CD8-positive, alpha-beta memory T cell (primary cell): ENCODE measurements around the gene RNF126. TPM values are rescaled to one million over a fixed set of nuclear protein-coding genes. Genes with fewer than 3 reads are reported as not detected.

Source experiments
- CTCF ChIA-PET: fragments of 350-600 bp; sonication (Branson Sonifier 250); formaldehyde crosslinking; loops from one replicate; lab custom pipeline; 2021; ENCODE audit warnings: antibody characterized with exemption; lab: Charles Lee
- POLR2A ChIA-PET: fragments of 350-600 bp; sonication (Branson Sonifier 250); formaldehyde crosslinking; loops from one replicate; lab custom pipeline; 2021; ENCODE audit warnings: antibody characterized with exemption; lab: Charles Lee
- DNase-seq, 5 donors: peaks; one replicate each; pipeline versions ENCODE4 v3.0.0 to v3.0.0-alpha.2; 2020 to 2022; ENCODE audit warnings: mixed read lengths in 1 of 5
- H3K27ac ChIP-seq: one replicate; pipeline ENCODE4 v1.7.0; 2013; ENCODE audit warnings: low read depth, mild to moderate bottlenecking, low read length, moderate library complexity
- H3K27me3 ChIP-seq: 2 replicates; pipeline ENCODE4 v1.7.0; 2013; ENCODE audit warnings: low read length, mild to moderate bottlenecking; ENCODE audit not compliant: insufficient read depth, poor library complexity, severe bottlenecking
- H3K36me3 ChIP-seq: 2 replicates; pipeline ENCODE4 v1.7.0; 2013; ENCODE audit warnings: mild to moderate bottlenecking, low read length, moderate library complexity; ENCODE audit not compliant: insufficient read depth
- H3K4me1 ChIP-seq: 2 replicates; pipeline ENCODE4 v1.7.0; 2013; ENCODE audit warnings: mild to moderate bottlenecking, low read length, moderate library complexity; ENCODE audit not compliant: insufficient read depth
- H3K4me3 ChIP-seq: 2 replicates; pipeline ENCODE4 v1.7.0; 2013; ENCODE audit warnings: mild to moderate bottlenecking, low read length
- H3K9me3 ChIP-seq: 2 replicates; pipeline ENCODE4 v1.7.0; 2013; ENCODE audit warnings: mild to moderate bottlenecking, low read length
- H3K27ac Mint-ChIP-seq, 8 donors: one replicate each; pipeline ENCODE4 v1.8.0; 2020 to 2021; ENCODE audit warnings: mixed read lengths in 8 of 8, mild to moderate bottlenecking in 6 of 8, inconsistent platforms in 3 of 8, moderate library complexity in 3 of 8
- H3K27me3 Mint-ChIP-seq, 2 donors: one replicate each; pipeline ENCODE4 v1.8.0; 2020 to 2021; ENCODE audit warnings: mixed read lengths in 2 of 2, mild to moderate bottlenecking in 1 of 2, moderate library complexity in 1 of 2
- H3K36me3 Mint-ChIP-seq, 3 donors: one replicate each; pipeline ENCODE4 v1.8.0; 2020 to 2021; ENCODE audit warnings: mixed read lengths in 3 of 3, inconsistent platforms in 1 of 3, mild to moderate bottlenecking in 1 of 3
- H3K4me1 Mint-ChIP-seq, 3 donors: one replicate each; pipeline ENCODE4 v1.8.0; 2020 to 2021; ENCODE audit warnings: mixed read lengths in 3 of 3, inconsistent platforms in 1 of 3, mild to moderate bottlenecking in 1 of 3
- H3K4me3 Mint-ChIP-seq, 7 donors: one replicate each; pipeline ENCODE4 v1.8.0; 2020 to 2021; ENCODE audit warnings: mixed read lengths in 7 of 7, mild to moderate bottlenecking in 6 of 7, moderate library complexity in 4 of 7, inconsistent platforms in 2 of 7
- H3K9me3 Mint-ChIP-seq, 5 donors: one replicate each; pipeline ENCODE4 v1.8.0; 2020 to 2022; ENCODE audit warnings: mixed read lengths in 5 of 5, mild to moderate bottlenecking in 3 of 5, moderate library complexity in 2 of 5, inconsistent platforms in 1 of 5
- polyA plus RNA-seq: library from polyadenylated mRNA; unstranded; fragments of 300-500 nt; fragmentation: Illumina TruSeq; gene quantifications from one replicate; pipeline ENCODE4 v1.2.3, GENCODE V29; 2021
- total RNA-seq, 2 experiments: library from RNA; stranded (reverse); gene quantifications; one replicate each; pipeline ENCODE4 v1.2.3, GENCODE V29; 2021

Gene RNF126
- total and polyA plus RNA-seq, 3 experiments from 2014 or later = 89.6 to 100.0 (median 95.5) TPM

DNA sequence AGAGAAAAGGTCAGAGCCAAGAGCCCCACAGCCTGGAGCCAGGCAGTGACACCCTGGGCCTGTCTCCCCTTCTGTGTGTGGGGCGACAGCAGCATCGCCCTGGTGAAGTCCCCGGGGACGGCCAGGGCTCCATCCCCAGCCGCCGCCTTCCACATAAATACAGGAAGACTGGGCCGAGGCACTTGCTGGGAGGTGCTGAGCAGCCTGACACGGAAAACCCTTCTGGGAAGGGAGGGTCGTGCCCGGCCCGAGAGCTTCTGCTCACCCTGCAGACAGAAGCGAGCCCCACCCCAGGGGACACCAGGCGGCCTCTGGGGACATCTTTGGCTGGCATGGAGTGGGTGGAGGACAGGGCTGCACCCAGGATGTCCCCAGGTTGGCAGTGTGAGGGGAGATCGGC is 18.2 kb downstream of the RNF126 start:
- no peak for DNase-seq
- Histone ChIP-seq H3K27me3 (no peaks in the 10 kb centered on the region), H3K27ac (no peak overlapping the region), H3K4me3 (no peak overlapping the region), H3K4me1 (no peaks in the 10 kb centered on the region), H3K36me3 (no peaks in the 10 kb centered on the region), H3K9me3 (no peaks in the 10 kb centered on the region)
- Mint-ChIP-seq H3K9me3 (no peaks in the 10 kb centered on the region), H3K36me3 (peaks cover 0 to 37% (median 0%) of the 10 kb centered on the region in 3 donors), H3K4me1 (no peaks in the 10 kb centered on the region), H3K4me3 (no peak overlapping the region), H3K27ac (peak overlapping the region in 1 of 8 donors; percentile 22), H3K27me3 (no peaks in the 10 kb centered on the region)
- ChIA-PET CTCF (interaction anchor here (0.8 kb wide), 1 partner anchor 27 kb away, joined by 3 read pairs; no protein-coding TSS in a partner anchor), POLR2A (no interaction called here)

DNA sequence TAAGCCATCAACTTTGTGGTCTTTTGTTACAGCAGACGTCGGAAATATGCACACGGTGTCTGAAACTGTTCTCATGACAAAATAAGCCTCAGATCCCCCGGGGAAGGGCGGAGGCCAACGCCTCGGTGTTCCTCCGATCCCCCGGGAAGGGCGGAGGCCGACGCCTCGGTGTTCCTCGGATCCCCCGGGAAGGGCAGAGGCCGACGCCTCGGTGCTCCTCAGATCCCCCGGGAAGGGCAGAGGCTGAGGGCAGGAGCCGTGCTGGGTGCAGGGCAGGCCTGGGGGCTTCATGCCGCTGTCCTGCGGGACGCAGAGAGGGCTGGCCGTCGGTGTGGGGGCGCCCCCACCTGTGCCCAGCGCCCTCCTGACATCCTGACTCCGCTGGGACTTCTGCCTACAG is 18.7 kb downstream of the RNF126 start:
- H3K27me3 ChIP-seq = no peaks in the 10 kb centered on the region
- peaks cover under 1% of the 10 kb centered on the region for H3K4me1 ChIP-seq
- Mint-ChIP-seq H3K36me3 (peaks cover 0 to 35% (median 0%) of the 10 kb centered on the region in 3 donors), H3K4me1 (peaks cover 1 to 2% (median 2%) of the 10 kb centered on the region in 3 donors), H3K4me3 (no peak overlapping the region), H3K27ac (peak overlapping the region in 2 of 8 donors; percentile 33), H3K9me3 (no peaks in the 10 kb centered on the region), H3K27me3 (no peaks in the 10 kb centered on the region)
- ChIA-PET POLR2A (no interaction called here), CTCF (no interaction called here)
- H3K9me3 ChIP-seq = no peaks in the 10 kb centered on the region
- DNase-seq = no peak
- no peak overlapping the region for H3K27ac ChIP-seq
- no peak overlapping the region for H3K4me3 ChIP-seq
- H3K36me3 ChIP-seq = no peaks in the 10 kb centered on the region

GRCh38 chr19:643736-644135 is 19.3 kb downstream of the RNF126 start:
- ChIA-PET CTCF (no interaction called here), POLR2A (no interaction called here)
- Mint-ChIP-seq H3K4me1 (peaks cover 5 to 8% (median 7%) of the 10 kb centered on the region in 3 donors), H3K27me3 (no peaks in the 10 kb centered on the region), H3K4me3 (peak overlapping the region in 1 of 7 donors; percentile 23), H3K36me3 (peaks cover 0 to 31% (median 0%) of the 10 kb centered on the region in 3 donors), H3K27ac (peak overlapping the region in 2 of 8 donors; percentile 33 to 90), H3K9me3 (no peaks in the 10 kb centered on the region)
- Histone ChIP-seq H3K9me3 (no peaks in the 10 kb centered on the region), H3K27me3 (no peaks in the 10 kb centered on the region), H3K4me1 (peaks cover 7% of the 10 kb centered on the region), H3K4me3 (no peak overlapping the region), H3K36me3 (no peaks in the 10 kb centered on the region), H3K27ac (no peak overlapping the region)
- DNase-seq = no peak

- Histone ChIP-seq H3K27me3 (no peaks in the 10 kb centered on the region), H3K27ac (no peak overlapping the region), H3K4me3 (no peak overlapping the region), H3K4me1 (peaks cover 12% of the 10 kb centered on the region), H3K36me3 (no peaks in the 10 kb centered on the region), H3K9me3 (no peaks in the 10 kb centered on the region)
- no peaks in the 10 kb centered on the region for H3K9me3 Mint-ChIP-seq
- peak overlapping the region in 1 of 7 donors; percentile 69 for H3K4me3 Mint-ChIP-seq
- no peak for DNase-seq
- H3K36me3 Mint-ChIP-seq = peaks cover 0 to 27% (median 0%) of the 10 kb centered on the region in 3 donors
- CTCF ChIA-PET = no interaction called here
- POLR2A ChIA-PET = no interaction called here
- peaks cover 5 to 9% (median 7%) of the 10 kb centered on the region in 3 donors for H3K4me1 Mint-ChIP-seq
- H3K27me3 Mint-ChIP-seq = no peaks in the 10 kb centered on the region
- no peak overlapping the region for H3K27ac Mint-ChIP-seq
Observed at GRCh38 chr19:642767-643727, 20.0 kb downstream of the RNF126 start.

DNA sequence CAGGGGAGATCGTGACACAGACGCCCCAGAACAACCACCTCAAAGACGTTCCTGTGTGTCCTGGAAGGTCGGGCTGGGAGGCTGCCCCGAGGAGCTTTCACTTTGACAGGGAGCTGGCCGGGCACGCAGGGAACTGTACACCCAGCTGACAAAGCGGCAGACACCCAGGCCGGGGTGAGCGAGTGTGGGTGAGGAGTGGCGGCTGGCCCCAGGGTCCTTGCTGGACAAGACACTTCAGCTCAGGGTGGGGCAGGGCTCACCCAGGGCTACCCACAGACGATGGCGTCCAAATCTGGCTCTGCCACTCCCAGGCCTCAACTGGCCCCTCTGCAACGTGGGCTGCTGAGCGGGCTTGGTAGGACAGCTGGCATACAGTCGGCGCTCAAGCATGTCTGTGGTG is 21.3 kb downstream of the RNF126 start:
- Mint-ChIP-seq H3K27ac (peak overlapping the region in 3 of 8 donors; percentile 32 to 55 (median 33)), H3K9me3 (no peaks in the 10 kb centered on the region), H3K27me3 (no peaks in the 10 kb centered on the region), H3K4me3 (peak overlapping the region in 2 of 7 donors; percentile 56 to 78), H3K4me1 (peaks cover 7 to 9% (median 7%) of the 10 kb centered on the region in 3 donors), H3K36me3 (peaks cover 0 to 19% (median 0%) of the 10 kb centered on the region in 3 donors)
- peaks cover 12% of the 10 kb centered on the region for H3K4me1 ChIP-seq
- DNase-seq = no peak
- H3K9me3 ChIP-seq = no peaks in the 10 kb centered on the region
- H3K4me3 ChIP-seq = no peak overlapping the region
- POLR2A ChIA-PET = no interaction called here
- no peaks in the 10 kb centered on the region for H3K36me3 ChIP-seq
- H3K27me3 ChIP-seq = no peaks in the 10 kb centered on the region
- CTCF ChIA-PET = interaction anchor here (0.6 to 1.3 kb wide), 2 partner anchors 13 to 15 kb away, joined by 3 to 4 read pairs; no protein-coding TSS in a partner anchor
- H3K27ac ChIP-seq = no peak overlapping the region

DNA sequence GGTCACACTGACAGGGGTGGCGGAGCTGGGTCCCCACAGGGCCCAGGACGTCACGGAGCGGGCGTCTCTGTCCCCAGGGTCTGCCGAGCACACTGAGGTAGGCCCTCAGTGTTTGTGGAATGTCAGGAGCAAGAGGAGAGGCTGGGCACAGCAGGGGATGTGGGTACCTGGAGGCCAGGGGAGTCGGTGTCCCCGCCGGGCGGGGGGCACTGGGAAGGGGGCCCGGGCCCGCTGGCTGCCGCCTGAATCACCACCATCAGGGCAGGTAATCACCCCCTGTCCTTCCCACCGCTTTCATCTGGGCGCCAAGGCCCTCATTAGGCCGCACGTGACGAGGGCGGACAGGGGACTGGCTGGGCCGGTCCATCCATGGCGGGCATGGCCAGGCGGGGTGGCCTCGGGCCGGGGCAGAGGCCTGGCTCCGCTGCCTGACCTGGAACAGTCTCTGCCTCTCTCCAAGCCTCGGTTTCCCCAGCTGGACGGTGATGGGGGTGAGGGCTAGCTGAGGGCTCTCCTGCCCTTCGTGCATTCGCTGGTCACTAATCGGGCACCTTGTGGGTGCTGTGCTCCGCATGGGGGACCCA is 22.3 kb downstream of the RNF126 start:
- CTCF ChIA-PET = interaction anchor here (1.3 kb wide), 1 partner anchor 14 kb away, joined by 4 read pairs; no protein-coding TSS in a partner anchor
- H3K36me3 ChIP-seq = no peaks in the 10 kb centered on the region
- Mint-ChIP-seq H3K27ac (peak overlapping the region in 5 of 8 donors; percentile 19 to 87 (median 34)), H3K4me3 (peak overlapping the region in 1 of 7 donors; percentile 26), H3K4me1 (peaks cover 7 to 9% (median 7%) of the 10 kb centered on the region in 3 donors), H3K9me3 (no peaks in the 10 kb centered on the region), H3K27me3 (no peaks in the 10 kb centered on the region), H3K36me3 (peaks cover 0 to 10% (median 0%) of the 10 kb centered on the region in 3 donors)
- no peak for DNase-seq
- H3K27ac ChIP-seq = no peak overlapping the region
- POLR2A ChIA-PET = no interaction called here
- no peaks in the 10 kb centered on the region for H3K27me3 ChIP-seq
- no peak overlapping the region for H3K4me3 ChIP-seq
- H3K4me1 ChIP-seq = peaks cover 12% of the 10 kb centered on the region
- no peaks in the 10 kb centered on the region for H3K9me3 ChIP-seq

- no peak overlapping the region for H3K27ac ChIP-seq
- DNase-seq = no peak
- no peaks in the 10 kb centered on the region for H3K27me3 Mint-ChIP-seq
- ChIA-PET CTCF (no interaction called here), POLR2A (no interaction called here)
- H3K9me3 ChIP-seq = no peaks in the 10 kb centered on the region
- H3K27ac Mint-ChIP-seq = peak overlapping the region in 3 of 8 donors; percentile 34 to 87 (median 64)
- peak overlapping the region in 4 of 7 donors; percentile 23 to 37 (median 32) for H3K4me3 Mint-ChIP-seq
- H3K4me1 Mint-ChIP-seq = peaks cover 7 to 9% (median 7%) of the 10 kb centered on the region in 3 donors
- H3K36me3 Mint-ChIP-seq = peaks cover 0 to 7% (median 0%) of the 10 kb centered on the region in 3 donors
- H3K4me1 ChIP-seq = peaks cover 12% of the 10 kb centered on the region
- no peak overlapping the region for H3K4me3 ChIP-seq
- no peaks in the 10 kb centered on the region for H3K36me3 ChIP-seq
- no peaks in the 10 kb centered on the region for H3K9me3 Mint-ChIP-seq
- H3K27me3 ChIP-seq = no peaks in the 10 kb centered on the region
Observed at GRCh38 chr19:640161-640558, 22.9 kb downstream of the RNF126 start.
